ENCODE data around the gene SHB. TPM values are rescaled to one million over a fixed set of nuclear protein-coding genes. Genes with fewer than 3 reads are reported as not detected.
A peak's percentile ranks its signal among the peaks of the same experiment; 100 is the strongest.

SHB gene
- total and polyA plus RNA-seq, 11 donors, result 7.8 to 31.4 (median 21.4) TPM

GRCh38 chr9:37926737-37927118 is 142.3 kb downstream of the SHB start:
- 50 to 100% (median 84%) methylated on average over 1 of the region's 1 CpG for WGBS, 4 donors
- Histone ChIP-seq H3K36me3 (no peaks in the 10 kb centered on the region), H3K9me3 (peaks cover 0 to 9% (median 0%) of the 10 kb centered on the region in 12 donors), H3K27ac (no peak overlapping the region), H3K27me3 (no peaks in the 10 kb centered on the region), H3K4me1 (peaks cover 2 to 54% (median 28%) of the 10 kb centered on the region in 12 donors), H3K4me3 (no peak overlapping the region)
- ATAC-seq (no peak), DNase-seq (peak in 2 of 5 donors; percentile 4 to 13)
- intact Hi-C loops (cut with DNase I), result loop anchor here in 4 of 10 donors (5.0 to 10.0 kb wide), 3 partner anchors 56 to 88 kb away; no protein-coding TSS in a partner anchor
- TF ChIP-seq POLR2A (IDR thresholded peaks at IDR 0.05), result no peak
- TF ChIP-seq, protein P1, sequence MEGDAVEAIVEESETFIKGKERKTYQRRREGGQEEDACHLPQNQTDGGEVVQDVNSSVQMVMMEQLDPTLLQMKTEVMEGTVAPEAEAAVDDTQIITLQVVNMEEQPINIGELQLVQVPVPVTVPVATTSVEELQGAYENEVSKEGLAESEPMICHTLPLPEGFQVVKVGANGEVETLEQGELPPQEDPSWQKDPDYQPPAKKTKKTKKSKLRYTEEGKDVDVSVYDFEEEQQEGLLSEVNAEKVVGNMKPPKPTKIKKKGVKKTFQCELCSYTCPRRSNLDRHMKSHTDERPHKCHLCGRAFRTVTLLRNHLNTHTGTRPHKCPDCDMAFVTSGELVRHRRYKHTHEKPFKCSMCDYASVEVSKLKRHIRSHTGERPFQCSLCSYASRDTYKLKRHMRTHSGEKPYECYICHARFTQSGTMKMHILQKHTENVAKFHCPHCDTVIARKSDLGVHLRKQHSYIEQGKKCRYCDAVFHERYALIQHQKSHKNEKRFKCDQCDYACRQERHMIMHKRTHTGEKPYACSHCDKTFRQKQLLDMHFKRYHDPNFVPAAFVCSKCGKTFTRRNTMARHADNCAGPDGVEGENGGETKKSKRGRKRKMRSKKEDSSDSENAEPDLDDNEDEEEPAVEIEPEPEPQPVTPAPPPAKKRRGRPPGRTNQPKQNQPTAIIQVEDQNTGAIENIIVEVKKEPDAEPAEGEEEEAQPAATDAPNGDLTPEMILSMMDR (IDR thresholded peaks at IDR 0.05), result no peak

- ATAC-seq, result no peak
- TF ChIP-seq, protein P1 (IDR thresholded peaks at IDR 0.05), result no peak
- TF ChIP-seq POLR2A (IDR thresholded peaks at IDR 0.05), result no peak
- Histone ChIP-seq H3K27ac (no peak overlapping the region), H3K4me1 (peaks cover 2 to 58% (median 28%) of the 10 kb centered on the region in 12 donors), H3K9me3 (peaks cover 0 to 6% (median 0%) of the 10 kb centered on the region in 12 donors), H3K36me3 (no peaks in the 10 kb centered on the region), H3K4me3 (no peak overlapping the region), H3K27me3 (no peaks in the 10 kb centered on the region)
- intact Hi-C loops (cut with DNase I), result loop anchor here in 4 of 10 donors (5.0 to 10.0 kb wide), 3 partner anchors 56 to 89 kb away; no protein-coding TSS in a partner anchor
- 89 to 93% (median 91%) methylated on average over 15 of the region's 15 CpGs for WGBS, 4 donors
- peak in 2 of 5 donors; percentile 19 to 20 for DNase-seq
Observed at GRCh38 chr9:37925786-37926736, 143.0 kb downstream of the SHB start.

DNA sequence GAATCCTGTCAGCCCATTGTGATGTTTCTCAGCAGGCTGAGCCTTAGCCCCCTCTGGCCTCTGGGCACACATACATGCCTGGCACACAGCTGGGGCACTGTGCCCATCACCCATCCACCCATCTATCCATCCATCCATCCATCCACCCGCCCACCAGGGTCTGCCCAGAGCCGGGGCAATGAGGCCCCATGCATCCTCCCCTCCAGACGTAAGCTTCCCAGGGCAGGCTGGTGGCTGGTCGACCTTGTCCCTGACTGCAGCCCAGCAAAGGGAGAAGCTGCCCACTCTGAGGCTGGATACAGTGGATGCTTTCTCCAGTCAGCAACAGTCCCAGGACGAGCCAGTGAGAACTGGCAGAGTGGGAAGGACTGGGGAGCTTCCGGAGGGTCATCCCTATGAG is 144.0 kb downstream of the SHB start:
- WGBS, 4 donors, result 85 to 93% (median 89%) methylated on average over 6 of the region's 6 CpGs
- H3K27ac ChIP-seq, result no peak overlapping the region
- H3K27me3 ChIP-seq, result no peaks in the 10 kb centered on the region
- peaks cover 2 to 56% (median 29%) of the 10 kb centered on the region in 12 donors for H3K4me1 ChIP-seq
- H3K9me3 ChIP-seq, result no peaks in the 10 kb centered on the region
- H3K36me3 ChIP-seq, result no peaks in the 10 kb centered on the region
- TF ChIP-seq, protein P1 (IDR thresholded peaks at IDR 0.05), result no peak
- DNase-seq (peak in 2 of 5 donors; percentile 9 to 34), ATAC-seq (no peak)
- H3K4me3 ChIP-seq, result no peak overlapping the region
- intact Hi-C loops (cut with DNase I), result loop anchor here in 4 of 10 donors (5.0 to 10.0 kb wide), 3 partner anchors 57 to 90 kb away; no protein-coding TSS in a partner anchor

DNA sequence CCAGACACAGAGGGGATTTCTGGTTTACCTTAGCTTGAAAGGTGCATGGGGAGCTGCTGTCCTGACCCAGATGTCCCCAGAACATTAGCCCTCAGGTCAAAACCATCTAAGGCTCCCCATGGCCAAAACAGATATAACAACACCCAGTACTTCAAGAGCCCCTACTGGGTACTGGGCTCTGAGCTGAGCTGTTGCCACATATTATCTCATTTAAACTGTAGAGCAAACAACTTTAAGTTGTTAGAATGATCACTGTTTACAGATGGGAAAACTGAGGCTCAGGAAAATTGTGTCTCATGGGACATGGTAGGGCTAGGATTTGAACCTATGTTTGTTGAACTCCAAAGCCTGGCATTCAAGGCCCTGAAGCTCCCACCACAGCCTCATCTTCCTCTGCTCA is 144.5 kb downstream of the SHB start:
- ATAC-seq (no peak), DNase-seq (no peak)
- Histone ChIP-seq H3K27ac (no peak overlapping the region), H3K9me3 (no peaks in the 10 kb centered on the region), H3K27me3 (no peaks in the 10 kb centered on the region), H3K4me1 (peaks cover 2 to 53% (median 29%) of the 10 kb centered on the region in 12 donors), H3K36me3 (peaks cover 0 to 1% (median 0%) of the 10 kb centered on the region in 9 donors), H3K4me3 (no peak overlapping the region)
- intact Hi-C loops (cut with DNase I), result loop anchor here in 4 of 10 donors (5.0 to 10.0 kb wide), 5 partner anchors 38 to 143 kb away; partner anchors contain the start of gene SHB (in 1 of the 4)
- TF ChIP-seq, protein P1 (IDR thresholded peaks at IDR 0.05), result no peak
- TF ChIP-seq POLR2A (IDR thresholded peaks at IDR 0.05), result no peak
